Ecto neural progenitor cell (in vitro differentiated cells): ENCODE measurements around the gene ATP5PD.

Experiments used
- DNase-seq: peaks from one replicate; pipeline ENCODE4 v3.0.0-alpha.2; 2018; ENCODE audit warnings: low spot score

Gene ATP5PD

GRCh38 chr17:74994440-74994839 is 52.3 kb downstream of the ATP5PD start:
- no peak for DNase-seq

DNA sequence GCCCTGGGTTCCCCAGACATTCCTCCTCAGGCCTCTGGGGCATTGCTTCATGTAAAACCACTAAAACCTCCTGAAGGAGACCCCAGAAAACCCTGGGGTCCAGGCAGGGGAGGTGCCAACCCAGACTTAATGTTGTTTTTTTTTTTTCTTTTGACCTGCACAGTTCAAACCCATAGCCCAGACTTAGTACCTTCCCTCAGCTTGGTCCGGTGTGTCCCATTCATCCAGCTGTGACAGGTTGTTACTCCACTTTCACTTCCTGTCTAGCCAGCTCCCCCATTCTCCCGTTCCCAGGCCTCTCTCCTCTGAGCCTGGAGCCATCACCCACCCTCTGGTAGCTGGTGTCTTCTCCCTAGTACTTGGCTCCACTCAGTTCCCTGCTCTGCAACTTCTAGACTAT is 54.5 kb downstream of the ATP5PD start:
- no peak for DNase-seq

DNA sequence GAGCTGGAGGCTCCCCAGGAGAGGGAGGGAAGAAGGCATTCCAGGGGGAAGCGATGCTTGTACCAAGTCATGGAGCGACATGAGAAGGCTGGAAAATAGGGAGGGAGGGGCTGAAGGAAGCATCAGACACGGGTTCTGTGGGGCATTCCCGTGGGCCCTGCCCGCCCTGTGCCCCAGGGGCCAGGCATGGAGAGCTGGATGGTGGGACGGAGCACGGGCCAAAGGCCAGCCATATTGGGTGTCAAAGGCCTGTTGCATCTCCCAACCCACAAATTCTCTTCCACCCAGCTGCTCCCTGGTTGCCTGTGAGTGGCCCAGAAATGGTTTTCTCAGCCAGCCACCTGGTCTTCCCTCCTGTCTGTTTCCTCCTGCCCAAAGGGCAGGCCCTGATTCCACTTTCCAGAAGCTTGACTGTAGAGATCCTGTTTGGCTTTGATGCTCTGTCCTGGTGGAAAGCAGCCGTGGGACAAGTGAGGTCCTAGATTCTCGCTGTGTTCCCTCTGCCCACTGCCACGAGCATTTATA is 56.1 kb downstream of the ATP5PD start:
- DNase-seq, result no peak
